ENCODE data around the gene SLC22A3.

The SLC22A3 gene

GRCh38 chr6:160330619-160331018 lies 17.6 kb upstream of the SLC22A3 start:
- WGBS (ENCODE audit: extremely low coverage, insufficient coverage, insufficient read length): no CpG with 5 or more reads among the region's 5 CpGs
- no peak overlapping the region for H3K4ac ChIP-seq (ENCODE audit: low read depth, low read length)
- H3K27me3 ChIP-seq (ENCODE audit: insufficient read depth, low read length): no peaks in the 10 kb centered on the region

GRCh38 chr6:160331204-160331603 lies 17.0 kb upstream of the SLC22A3 start:
- Histone ChIP-seq H3K18ac (ENCODE audit: low read length) (no peak overlapping the region), H4K12ac (ENCODE audit: low read depth, low read length) (no peak overlapping the region), H3K23ac (ENCODE audit: low read length) (no peak overlapping the region), H2AK5ac (ENCODE audit: low read length) (no peak overlapping the region), H3K27me3 (ENCODE audit: insufficient read depth, low read length) (no peaks in the 10 kb centered on the region), H4K8ac (ENCODE audit: low read depth, low read length) (no peak overlapping the region), H3K4me1 (ENCODE audit: control insufficient read depth in 1 of 2, insufficient read depth in 2 of 2, low read length in 2 of 2) (no peaks in the 10 kb centered on the region), H3K4me2 (ENCODE audit: low read length) (no peak overlapping the region), H2BK120ac (ENCODE audit: insufficient read depth, low read length, poor library complexity) (no peak overlapping the region), H4K91ac (ENCODE audit: low read depth, low read length) (no peak overlapping the region), H2BK12ac (ENCODE audit: low read length) (no peak overlapping the region), H2AFZ (ENCODE audit: insufficient read depth, low read length, poor library complexity) (no peak overlapping the region), H3K79me2 (ENCODE audit: control insufficient read depth, insufficient read depth, low read length, poor library complexity) (no peaks in the 10 kb centered on the region), H3K27ac (ENCODE audit: low read depth, low read length) (no peak overlapping the region), H3K4ac (ENCODE audit: low read depth, low read length) (no peak overlapping the region), H3K9ac (ENCODE audit: low read length) (no peak overlapping the region), H3K9me3 (ENCODE audit: insufficient read depth, low read depth, low read length) (no peaks in the 10 kb centered on the region), H3K36me3 (ENCODE audit: control insufficient read depth in 1 of 2, insufficient read depth in 2 of 2, low read length in 2 of 2) (no peaks in the 10 kb centered on the region), H2BK5ac (ENCODE audit: low read depth, low read length, poor library complexity) (no peak overlapping the region), H3K14ac (ENCODE audit: low read length) (no peak overlapping the region), H3K4me3 (ENCODE audit: low read depth, low read length) (no peak overlapping the region), H3K79me1 (ENCODE audit: low read length) (no peaks in the 10 kb centered on the region)
- WGBS (ENCODE audit: extremely low coverage, insufficient coverage, insufficient read length): no CpG with 5 or more reads among the region's 5 CpGs
- no peak for DNase-seq

More at GRCh38 chr6:160330619-160331018, 17.6 kb upstream of the SLC22A3 start:
- Histone ChIP-seq H3K23ac (ENCODE audit: low read length) (no peak overlapping the region), H3K4me2 (ENCODE audit: low read length) (no peak overlapping the region), H3K9me3 (ENCODE audit: insufficient read depth, low read depth, low read length) (no peaks in the 10 kb centered on the region), H3K27ac (ENCODE audit: low read depth, low read length) (no peak overlapping the region), H2AFZ (ENCODE audit: insufficient read depth, low read length, poor library complexity) (no peak overlapping the region), H3K36me3 (ENCODE audit: control insufficient read depth in 1 of 2, insufficient read depth in 2 of 2, low read length in 2 of 2) (no peaks in the 10 kb centered on the region), H3K18ac (ENCODE audit: low read length) (no peak overlapping the region), H4K8ac (ENCODE audit: low read depth, low read length) (no peak overlapping the region), H3K4me3 (ENCODE audit: low read depth, low read length) (no peak overlapping the region), H2BK5ac (ENCODE audit: low read depth, low read length, poor library complexity) (no peak overlapping the region), H4K91ac (ENCODE audit: low read depth, low read length) (no peak overlapping the region), H3K4me1 (ENCODE audit: control insufficient read depth in 1 of 2, insufficient read depth in 2 of 2, low read length in 2 of 2) (no peaks in the 10 kb centered on the region), H3K79me2 (ENCODE audit: control insufficient read depth, insufficient read depth, low read length, poor library complexity) (no peaks in the 10 kb centered on the region), H2AK5ac (ENCODE audit: low read length) (no peak overlapping the region), H3K14ac (ENCODE audit: low read length) (no peak overlapping the region), H2BK12ac (ENCODE audit: low read length) (no peak overlapping the region), H4K12ac (ENCODE audit: low read depth, low read length) (no peak overlapping the region), H2BK120ac (ENCODE audit: insufficient read depth, low read length, poor library complexity) (no peak overlapping the region), H3K9ac (ENCODE audit: low read length) (no peak overlapping the region), H3K79me1 (ENCODE audit: low read length) (no peaks in the 10 kb centered on the region)
- no peak for DNase-seq

GRCh38 chr6:160331753-160332152 lies 16.4 kb upstream of the SLC22A3 start:
- no peak overlapping the region for H3K23ac ChIP-seq (ENCODE audit: low read length)
- H3K4me1 ChIP-seq (ENCODE audit: control insufficient read depth in 1 of 2, insufficient read depth in 2 of 2, low read length in 2 of 2): no peaks in the 10 kb centered on the region
- no peaks in the 10 kb centered on the region for H3K36me3 ChIP-seq (ENCODE audit: control insufficient read depth in 1 of 2, insufficient read depth in 2 of 2, low read length in 2 of 2)
- H2BK120ac ChIP-seq (ENCODE audit: insufficient read depth, low read length, poor library complexity): no peak overlapping the region
- H3K9me3 ChIP-seq (ENCODE audit: insufficient read depth, low read depth, low read length): no peaks in the 10 kb centered on the region
- H2BK12ac ChIP-seq (ENCODE audit: low read length): no peak overlapping the region
- no peak overlapping the region for H3K4ac ChIP-seq (ENCODE audit: low read depth, low read length)
- H2AFZ ChIP-seq (ENCODE audit: insufficient read depth, low read length, poor library complexity): no peak overlapping the region
- H4K12ac ChIP-seq (ENCODE audit: low read depth, low read length): no peak overlapping the region
- H2BK5ac ChIP-seq (ENCODE audit: low read depth, low read length, poor library complexity): no peak overlapping the region
- no peak overlapping the region for H3K14ac ChIP-seq (ENCODE audit: low read length)
- no peak overlapping the region for H3K18ac ChIP-seq (ENCODE audit: low read length)
- H3K4me2 ChIP-seq (ENCODE audit: low read length): no peak overlapping the region
- no CpG with 5 or more reads among the region's 5 CpGs for WGBS (ENCODE audit: extremely low coverage, insufficient coverage, insufficient read length)
- H4K8ac ChIP-seq (ENCODE audit: low read depth, low read length): no peak overlapping the region
- no peaks in the 10 kb centered on the region for H3K27me3 ChIP-seq (ENCODE audit: insufficient read depth, low read length)
- no peak overlapping the region for H3K27ac ChIP-seq (ENCODE audit: low read depth, low read length)
- H2AK5ac ChIP-seq (ENCODE audit: low read length): no peak overlapping the region
- no peak overlapping the region for H3K4me3 ChIP-seq (ENCODE audit: low read depth, low read length)
- H3K79me2 ChIP-seq (ENCODE audit: control insufficient read depth, insufficient read depth, low read length, poor library complexity): no peaks in the 10 kb centered on the region
- DNase-seq: no peak
- no peak overlapping the region for H3K9ac ChIP-seq (ENCODE audit: low read length)
- H4K91ac ChIP-seq (ENCODE audit: low read depth, low read length): no peak overlapping the region
- H3K79me1 ChIP-seq (ENCODE audit: low read length): no peaks in the 10 kb centered on the region

- no peaks in the 10 kb centered on the region for H3K79me2 ChIP-seq (ENCODE audit: control insufficient read depth, insufficient read depth, low read length, poor library complexity)
- no peaks in the 10 kb centered on the region for H3K36me3 ChIP-seq (ENCODE audit: control insufficient read depth in 1 of 2, insufficient read depth in 2 of 2, low read length in 2 of 2)
- no peak overlapping the region for H3K14ac ChIP-seq (ENCODE audit: low read length)
- no peak overlapping the region for H4K91ac ChIP-seq (ENCODE audit: low read depth, low read length)
- no peaks in the 10 kb centered on the region for H3K9me3 ChIP-seq (ENCODE audit: insufficient read depth, low read depth, low read length)
- H2BK12ac ChIP-seq (ENCODE audit: low read length): no peak overlapping the region
- no peak overlapping the region for H3K18ac ChIP-seq (ENCODE audit: low read length)
- H3K4me2 ChIP-seq (ENCODE audit: low read length): no peak overlapping the region
- H2BK120ac ChIP-seq (ENCODE audit: insufficient read depth, low read length, poor library complexity): no peak overlapping the region
- no peak overlapping the region for H2AFZ ChIP-seq (ENCODE audit: insufficient read depth, low read length, poor library complexity)
- H3K79me1 ChIP-seq (ENCODE audit: low read length): no peaks in the 10 kb centered on the region
- H3K23ac ChIP-seq (ENCODE audit: low read length): no peak overlapping the region
- no peak overlapping the region for H3K4ac ChIP-seq (ENCODE audit: low read depth, low read length)
- no peak overlapping the region for H3K9ac ChIP-seq (ENCODE audit: low read length)
- H3K4me3 ChIP-seq (ENCODE audit: low read depth, low read length): no peak overlapping the region
- H2BK5ac ChIP-seq (ENCODE audit: low read depth, low read length, poor library complexity): no peak overlapping the region
- H4K8ac ChIP-seq (ENCODE audit: low read depth, low read length): no peak overlapping the region
- no peak overlapping the region for H3K27ac ChIP-seq (ENCODE audit: low read depth, low read length)
- no CpG with 5 or more reads among the region's 3 CpGs for WGBS (ENCODE audit: extremely low coverage, insufficient coverage, insufficient read length)
- no peak overlapping the region for H2AK5ac ChIP-seq (ENCODE audit: low read length)
- H3K27me3 ChIP-seq (ENCODE audit: insufficient read depth, low read length): no peaks in the 10 kb centered on the region
- no peak overlapping the region for H4K12ac ChIP-seq (ENCODE audit: low read depth, low read length)
- H3K4me1 ChIP-seq (ENCODE audit: control insufficient read depth in 1 of 2, insufficient read depth in 2 of 2, low read length in 2 of 2): no peaks in the 10 kb centered on the region
- no peak for DNase-seq
Observed at GRCh38 chr6:160333101-160333500, 15.1 kb upstream of the SLC22A3 start.
